ENCODE measurements around the gene KCNIP1. TPM values are rescaled to one million over a fixed set of nuclear protein-coding genes. Genes with fewer than 3 reads are reported as not detected.

The KCNIP1 gene
- total RNA-seq, 1 donor, result not detected

DNA sequence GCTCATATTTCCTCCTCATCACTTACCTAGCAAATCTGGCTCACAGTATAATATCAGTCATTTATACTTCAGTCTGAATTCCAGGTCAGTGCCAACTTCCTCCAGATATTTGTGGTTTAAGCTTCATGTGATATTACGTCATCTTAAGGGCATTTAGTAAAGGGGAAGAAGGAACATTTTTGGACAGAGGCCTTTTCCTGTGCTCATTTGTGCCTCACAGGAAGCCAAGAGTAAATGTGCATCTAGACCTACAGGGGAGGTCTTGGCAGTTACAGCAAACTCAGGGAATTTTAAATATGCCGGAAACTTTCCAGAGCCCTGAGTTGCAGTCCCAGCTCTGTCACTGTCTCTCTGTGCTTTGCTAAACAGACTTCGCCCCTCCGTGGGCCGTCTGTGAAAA lies 12.3 kb upstream of the KCNIP1 start:
- peak; percentile 97 for DNase-seq (ENCODE audit: insufficient read length, low spot score, missing footprints)
- H2AFZ ChIP-seq (ENCODE audit: low read length), result no peak overlapping the region
- H3K4me1 ChIP-seq (ENCODE audit: insufficient read depth, low read length), result peaks cover 12% of the 10 kb centered on the region
- TF ChIP-seq, protein P1, sequence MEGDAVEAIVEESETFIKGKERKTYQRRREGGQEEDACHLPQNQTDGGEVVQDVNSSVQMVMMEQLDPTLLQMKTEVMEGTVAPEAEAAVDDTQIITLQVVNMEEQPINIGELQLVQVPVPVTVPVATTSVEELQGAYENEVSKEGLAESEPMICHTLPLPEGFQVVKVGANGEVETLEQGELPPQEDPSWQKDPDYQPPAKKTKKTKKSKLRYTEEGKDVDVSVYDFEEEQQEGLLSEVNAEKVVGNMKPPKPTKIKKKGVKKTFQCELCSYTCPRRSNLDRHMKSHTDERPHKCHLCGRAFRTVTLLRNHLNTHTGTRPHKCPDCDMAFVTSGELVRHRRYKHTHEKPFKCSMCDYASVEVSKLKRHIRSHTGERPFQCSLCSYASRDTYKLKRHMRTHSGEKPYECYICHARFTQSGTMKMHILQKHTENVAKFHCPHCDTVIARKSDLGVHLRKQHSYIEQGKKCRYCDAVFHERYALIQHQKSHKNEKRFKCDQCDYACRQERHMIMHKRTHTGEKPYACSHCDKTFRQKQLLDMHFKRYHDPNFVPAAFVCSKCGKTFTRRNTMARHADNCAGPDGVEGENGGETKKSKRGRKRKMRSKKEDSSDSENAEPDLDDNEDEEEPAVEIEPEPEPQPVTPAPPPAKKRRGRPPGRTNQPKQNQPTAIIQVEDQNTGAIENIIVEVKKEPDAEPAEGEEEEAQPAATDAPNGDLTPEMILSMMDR (IDR thresholded peaks at IDR 0.05; ENCODE audit: extremely low read depth, low read depth, low read length), result no peak
- peak overlapping the region; percentile 34 for H3K4me2 ChIP-seq (ENCODE audit: insufficient read depth, low read length)
- peak overlapping the region; percentile 47 for H3K27ac ChIP-seq (ENCODE audit: low read depth, low read length)
- no peak overlapping the region for H3K4me3 ChIP-seq (ENCODE audit: insufficient read depth, low read length)
- no peaks in the 10 kb centered on the region for H3K79me2 ChIP-seq (ENCODE audit: insufficient read depth, low read length)
- no peaks in the 10 kb centered on the region for H3K9me3 ChIP-seq (ENCODE audit: low read depth, low read length)
- no peaks in the 10 kb centered on the region for H3K36me3 ChIP-seq (ENCODE audit: insufficient read depth, low read length)
- H4K20me1 ChIP-seq (ENCODE audit: insufficient read depth, low read length), result no peaks in the 10 kb centered on the region
- no peaks in the 10 kb centered on the region for H3K27me3 ChIP-seq (ENCODE audit: insufficient read depth, low read length)

DNA sequence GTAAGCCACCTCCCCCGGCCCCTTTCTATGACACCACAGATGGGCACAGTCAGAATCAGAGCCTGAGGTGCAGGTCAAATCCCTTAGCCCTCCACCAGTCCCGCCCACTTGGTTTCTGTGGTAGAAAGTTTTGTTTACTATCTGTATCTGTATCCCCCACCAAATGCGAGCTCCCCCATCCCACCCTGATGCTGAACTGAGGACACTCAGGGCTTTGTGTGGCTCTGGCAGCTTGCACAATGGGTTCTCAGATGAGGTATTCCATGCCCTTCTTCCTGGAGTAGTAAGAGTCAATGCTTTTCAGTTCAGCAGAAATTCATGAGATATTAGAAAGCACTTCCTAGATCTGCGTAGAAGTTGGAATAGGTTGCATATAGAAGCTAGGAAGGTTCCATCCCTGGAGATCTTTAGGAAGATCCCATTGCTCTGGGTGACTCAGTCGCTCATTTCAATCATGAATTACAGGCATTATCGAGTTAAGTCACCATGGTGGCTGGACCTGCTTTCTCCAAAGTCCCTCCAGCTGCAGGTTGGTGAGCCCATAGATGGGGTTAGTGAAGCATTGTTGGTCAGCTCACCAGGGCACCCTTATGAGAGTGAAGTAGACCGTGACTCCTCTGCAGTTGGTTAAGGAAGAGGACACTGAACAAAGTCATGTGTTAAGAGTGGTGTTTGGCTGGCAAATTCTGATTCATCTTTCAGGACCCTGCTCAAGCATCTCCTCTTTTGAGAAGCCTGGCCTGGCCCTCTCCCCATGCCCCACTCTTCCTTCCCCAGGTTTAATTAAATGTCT lies 10.6 kb upstream of the KCNIP1 start:
- H3K79me2 ChIP-seq (ENCODE audit: insufficient read depth, low read length), result no peaks in the 10 kb centered on the region
- DNase-seq (ENCODE audit: insufficient read length, low spot score, missing footprints), result no peak

GRCh38 chr5:170494041-170494440 lies 9.8 kb upstream of the KCNIP1 start:
- H3K27ac ChIP-seq (ENCODE audit: low read depth, low read length), result no peak overlapping the region
- no peak for DNase-seq (ENCODE audit: insufficient read length, low spot score, missing footprints)
- H3K27me3 ChIP-seq (ENCODE audit: insufficient read depth, low read length), result no peaks in the 10 kb centered on the region
- no peak overlapping the region for H2AFZ ChIP-seq (ENCODE audit: low read length)
- H3K4me2 ChIP-seq (ENCODE audit: insufficient read depth, low read length), result no peak overlapping the region
- peaks cover 20% of the 10 kb centered on the region for H3K4me1 ChIP-seq (ENCODE audit: insufficient read depth, low read length)
- TF ChIP-seq, protein P1 (IDR thresholded peaks at IDR 0.05; ENCODE audit: extremely low read depth, low read depth, low read length), result no peak
- no peaks in the 10 kb centered on the region for H3K79me2 ChIP-seq (ENCODE audit: insufficient read depth, low read length)
- H3K36me3 ChIP-seq (ENCODE audit: insufficient read depth, low read length), result no peaks in the 10 kb centered on the region
- H3K9me3 ChIP-seq (ENCODE audit: low read depth, low read length), result no peaks in the 10 kb centered on the region
- no peaks in the 10 kb centered on the region for H4K20me1 ChIP-seq (ENCODE audit: insufficient read depth, low read length)
- H3K4me3 ChIP-seq (ENCODE audit: insufficient read depth, low read length), result no peak overlapping the region

More for the DNA sequence above, 10.6 kb upstream of the KCNIP1 start:
- H4K20me1 ChIP-seq (ENCODE audit: insufficient read depth, low read length), result no peaks in the 10 kb centered on the region
- no peaks in the 10 kb centered on the region for H3K9me3 ChIP-seq (ENCODE audit: low read depth, low read length)
- H3K4me3 ChIP-seq (ENCODE audit: insufficient read depth, low read length), result no peak overlapping the region
- H3K27me3 ChIP-seq (ENCODE audit: insufficient read depth, low read length), result no peaks in the 10 kb centered on the region
- H3K4me1 ChIP-seq (ENCODE audit: insufficient read depth, low read length), result peaks cover 20% of the 10 kb centered on the region
- no peak overlapping the region for H3K27ac ChIP-seq (ENCODE audit: low read depth, low read length)
- no peaks in the 10 kb centered on the region for H3K36me3 ChIP-seq (ENCODE audit: insufficient read depth, low read length)
- H3K4me2 ChIP-seq (ENCODE audit: insufficient read depth, low read length), result no peak overlapping the region
- H2AFZ ChIP-seq (ENCODE audit: low read length), result no peak overlapping the region
- TF ChIP-seq, protein P1 (IDR thresholded peaks at IDR 0.05; ENCODE audit: extremely low read depth, low read depth, low read length), result no peak

- DNase-seq (ENCODE audit: insufficient read length, low spot score, missing footprints), result no peak
- H3K9me3 ChIP-seq (ENCODE audit: low read depth, low read length), result no peaks in the 10 kb centered on the region
- no peaks in the 10 kb centered on the region for H4K20me1 ChIP-seq (ENCODE audit: insufficient read depth, low read length)
- no peaks in the 10 kb centered on the region for H3K36me3 ChIP-seq (ENCODE audit: insufficient read depth, low read length)
- H2AFZ ChIP-seq (ENCODE audit: low read length), result no peak overlapping the region
- peaks cover 9% of the 10 kb centered on the region for H3K27me3 ChIP-seq (ENCODE audit: insufficient read depth, low read length)
- H3K27ac ChIP-seq (ENCODE audit: low read depth, low read length), result no peak overlapping the region
- no peaks in the 10 kb centered on the region for H3K79me2 ChIP-seq (ENCODE audit: insufficient read depth, low read length)
- no peak overlapping the region for H3K4me2 ChIP-seq (ENCODE audit: insufficient read depth, low read length)
- H3K4me3 ChIP-seq (ENCODE audit: insufficient read depth, low read length), result no peak overlapping the region
- TF ChIP-seq, protein P1 (IDR thresholded peaks at IDR 0.05; ENCODE audit: extremely low read depth, low read depth, low read length), result no peak
- H3K4me1 ChIP-seq (ENCODE audit: insufficient read depth, low read length), result peaks cover 16% of the 10 kb centered on the region
Observed at GRCh38 chr5:170495825-170496661, 7.8 kb upstream of the KCNIP1 start.

All from osteoblast (primary cell).